ENCODE results near the gene RASSF5.

Gene RASSF5

GRCh38 chr1:206496131-206496793 lies 11.1 kb upstream of the RASSF5 start:
- DNase-seq (ENCODE audit: low read depth in 3 of 3, low spot score in 1 of 3) = no peak

GRCh38 chr1:206497363-206497762 lies 10.0 kb upstream of the RASSF5 start:
- no peak for DNase-seq (ENCODE audit: low read depth in 3 of 3, low spot score in 1 of 3)

GRCh38 chr1:206497774-206498173 lies 9.6 kb upstream of the RASSF5 start:
- no peak for DNase-seq (ENCODE audit: low read depth in 3 of 3, low spot score in 1 of 3)

GRCh38 chr1:206498685-206499084 lies 8.6 kb upstream of the RASSF5 start:
- DNase-seq (ENCODE audit: low read depth in 3 of 3, low spot score in 1 of 3) = no peak

- DNase-seq (ENCODE audit: low read depth in 3 of 3, low spot score in 1 of 3) = no peak
Observed at GRCh38 chr1:206500046-206500445, 7.3 kb upstream of the RASSF5 start.

- DNase-seq (ENCODE audit: low read depth in 3 of 3, low spot score in 1 of 3) = no peak
Observed at GRCh38 chr1:206501881-206502280, 5.5 kb upstream of the RASSF5 start.

- no peak for DNase-seq (ENCODE audit: low read depth in 3 of 3, low spot score in 1 of 3)
Observed at GRCh38 chr1:206502403-206502802, 4.9 kb upstream of the RASSF5 start.

- DNase-seq (ENCODE audit: low read depth in 3 of 3, low spot score in 1 of 3) = no peak
Observed at GRCh38 chr1:206502812-206503211, 4.5 kb upstream of the RASSF5 start.

- DNase-seq (ENCODE audit: low read depth in 3 of 3, low spot score in 1 of 3) = no peak
Observed at GRCh38 chr1:206503591-206504362, 3.6 kb upstream of the RASSF5 start.

- no peak for DNase-seq (ENCODE audit: low read depth in 3 of 3, low spot score in 1 of 3)
Observed at GRCh38 chr1:206504363-206504713, 3.0 kb upstream of the RASSF5 start.

GRCh38 chr1:206505702-206506355 lies 1.5 kb upstream of the RASSF5 start:
- no peak for DNase-seq (ENCODE audit: low read depth in 3 of 3, low spot score in 1 of 3)

- peak in 1 of 3 donors; percentile 3 for DNase-seq (ENCODE audit: low read depth in 3 of 3, low spot score in 1 of 3)
Observed at GRCh38 chr1:206506405-206507283, 687 bp upstream of the RASSF5 start.

- DNase-seq (ENCODE audit: low read depth in 3 of 3, low spot score in 1 of 3) = no peak
Observed at GRCh38 chr1:206508130-206508889, 979 bp downstream of the RASSF5 start.

GRCh38 chr1:206508956-206509355 lies 1.6 kb downstream of the RASSF5 start:
- DNase-seq (ENCODE audit: low read depth in 3 of 3, low spot score in 1 of 3) = no peak

- DNase-seq (ENCODE audit: low read depth in 3 of 3, low spot score in 1 of 3) = no peak
Observed at GRCh38 chr1:206509612-206510257, 2.4 kb downstream of the RASSF5 start.

- no peak for DNase-seq (ENCODE audit: low read depth in 3 of 3, low spot score in 1 of 3)
Observed at GRCh38 chr1:206510371-206510770, 3.0 kb downstream of the RASSF5 start.

GRCh38 chr1:206511362-206512057 lies 4.2 kb downstream of the RASSF5 start:
- DNase-seq (ENCODE audit: low read depth in 3 of 3, low spot score in 1 of 3) = no peak

- DNase-seq (ENCODE audit: low read depth in 3 of 3, low spot score in 1 of 3) = no peak
Observed at GRCh38 chr1:206512058-206512850, 4.9 kb downstream of the RASSF5 start.

GRCh38 chr1:206512851-206513180 lies 5.5 kb downstream of the RASSF5 start:
- no peak for DNase-seq (ENCODE audit: low read depth in 3 of 3, low spot score in 1 of 3)

Measured in stimulated activated CD4-positive, alpha-beta T cell treated with anti-CD3 and anti-CD28 coated beads, TNF-alpha, amount 100 ng/mL, for 1 hour (primary cell).